ENCODE results near the gene TLE4.

DNA sequence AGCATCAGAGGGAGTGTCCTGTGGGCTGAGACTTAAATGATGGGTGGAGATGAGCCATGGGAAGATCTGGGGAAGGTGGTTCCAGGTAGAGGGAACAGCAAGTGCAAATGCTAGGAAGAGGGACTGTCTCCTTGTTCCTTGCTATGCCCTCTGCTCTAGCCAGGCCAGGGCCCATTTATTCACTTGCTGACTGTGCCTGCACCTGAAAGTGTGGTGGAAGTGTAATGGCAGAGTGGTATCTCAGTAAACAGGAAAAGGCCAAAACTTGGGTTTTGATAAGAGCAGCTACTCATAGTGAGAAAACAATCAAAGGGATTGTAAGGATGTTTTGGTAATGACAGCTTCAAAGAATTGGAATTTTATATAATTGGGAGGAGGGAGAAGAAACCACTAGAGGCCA is 32.4 kb downstream of the TLE4 start:
- TF ChIP-seq, protein P1, sequence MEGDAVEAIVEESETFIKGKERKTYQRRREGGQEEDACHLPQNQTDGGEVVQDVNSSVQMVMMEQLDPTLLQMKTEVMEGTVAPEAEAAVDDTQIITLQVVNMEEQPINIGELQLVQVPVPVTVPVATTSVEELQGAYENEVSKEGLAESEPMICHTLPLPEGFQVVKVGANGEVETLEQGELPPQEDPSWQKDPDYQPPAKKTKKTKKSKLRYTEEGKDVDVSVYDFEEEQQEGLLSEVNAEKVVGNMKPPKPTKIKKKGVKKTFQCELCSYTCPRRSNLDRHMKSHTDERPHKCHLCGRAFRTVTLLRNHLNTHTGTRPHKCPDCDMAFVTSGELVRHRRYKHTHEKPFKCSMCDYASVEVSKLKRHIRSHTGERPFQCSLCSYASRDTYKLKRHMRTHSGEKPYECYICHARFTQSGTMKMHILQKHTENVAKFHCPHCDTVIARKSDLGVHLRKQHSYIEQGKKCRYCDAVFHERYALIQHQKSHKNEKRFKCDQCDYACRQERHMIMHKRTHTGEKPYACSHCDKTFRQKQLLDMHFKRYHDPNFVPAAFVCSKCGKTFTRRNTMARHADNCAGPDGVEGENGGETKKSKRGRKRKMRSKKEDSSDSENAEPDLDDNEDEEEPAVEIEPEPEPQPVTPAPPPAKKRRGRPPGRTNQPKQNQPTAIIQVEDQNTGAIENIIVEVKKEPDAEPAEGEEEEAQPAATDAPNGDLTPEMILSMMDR (IDR thresholded peaks at IDR 0.05; ENCODE audit: insufficient read depth, low read length), result no peak
- no peak for TF ChIP-seq POLR2AphosphoS5 (IDR thresholded peaks at IDR 0.05; ENCODE audit: low read depth)

Measured in HL-60 (cell line).